Stimulated activated CD4-positive, alpha-beta T cell treated with anti-CD3 and anti-CD28 coated beads, TNF-alpha, amount 100 ng/mL, for 4 hours (primary cell): ENCODE measurements around the gene DDRGK1.
"Not testable (repeated sequence)": the region's sequence is repeated elsewhere in the genome, so short reads cannot be mapped to it uniquely, and the experiment has no call there.

Experiments used
- DNase-seq, 3 experiments: peaks; one replicate each; pipeline ENCODE4 v3.0.0-alpha.2; 2020; ENCODE audit warnings: low read depth in 3 of 3

The DDRGK1 gene

DNA sequence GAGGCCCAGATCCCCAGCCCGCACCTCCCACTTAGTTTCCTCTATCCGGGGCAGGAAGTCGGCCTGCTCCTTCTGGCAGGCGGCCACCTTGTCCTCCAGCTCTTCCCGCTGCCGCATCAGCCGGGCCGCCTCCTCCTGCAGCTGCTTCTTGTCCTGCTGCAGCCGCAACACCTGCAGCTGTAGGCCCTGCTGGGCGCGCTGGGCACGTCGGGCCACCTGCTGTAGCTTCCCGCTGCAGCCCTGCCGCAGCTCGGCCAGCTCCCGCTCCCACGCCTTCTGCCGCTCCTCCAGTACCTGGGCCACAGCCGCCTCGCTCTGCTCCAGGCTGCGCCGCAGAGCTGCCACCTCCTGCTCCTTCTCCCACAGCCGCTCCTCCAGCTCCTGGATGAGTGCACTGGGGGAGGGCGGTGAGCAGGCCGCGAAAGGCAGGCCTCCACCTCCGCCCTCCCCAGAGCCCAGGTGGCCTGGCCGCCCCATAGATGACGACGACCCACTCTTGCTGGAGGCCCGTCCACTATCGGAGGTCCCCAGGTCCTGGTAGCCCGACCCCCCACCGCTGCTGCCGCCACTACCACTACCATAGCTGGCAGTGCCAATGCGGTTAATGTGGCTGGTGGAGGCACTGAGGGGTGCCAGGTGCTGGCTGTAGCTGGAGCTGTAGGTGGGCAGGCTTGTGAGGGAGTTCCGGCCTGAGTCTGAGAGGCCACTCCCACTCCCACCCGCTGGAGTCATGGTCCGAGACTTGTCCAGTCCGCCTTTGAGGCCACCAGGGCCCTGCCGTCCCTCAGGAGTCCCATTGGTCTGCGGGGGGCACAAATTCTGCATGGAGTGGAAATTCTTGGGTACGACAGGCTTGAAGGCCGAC lies 38.8 kb downstream of the DDRGK1 start:
- DNase-seq: no peak

DNA sequence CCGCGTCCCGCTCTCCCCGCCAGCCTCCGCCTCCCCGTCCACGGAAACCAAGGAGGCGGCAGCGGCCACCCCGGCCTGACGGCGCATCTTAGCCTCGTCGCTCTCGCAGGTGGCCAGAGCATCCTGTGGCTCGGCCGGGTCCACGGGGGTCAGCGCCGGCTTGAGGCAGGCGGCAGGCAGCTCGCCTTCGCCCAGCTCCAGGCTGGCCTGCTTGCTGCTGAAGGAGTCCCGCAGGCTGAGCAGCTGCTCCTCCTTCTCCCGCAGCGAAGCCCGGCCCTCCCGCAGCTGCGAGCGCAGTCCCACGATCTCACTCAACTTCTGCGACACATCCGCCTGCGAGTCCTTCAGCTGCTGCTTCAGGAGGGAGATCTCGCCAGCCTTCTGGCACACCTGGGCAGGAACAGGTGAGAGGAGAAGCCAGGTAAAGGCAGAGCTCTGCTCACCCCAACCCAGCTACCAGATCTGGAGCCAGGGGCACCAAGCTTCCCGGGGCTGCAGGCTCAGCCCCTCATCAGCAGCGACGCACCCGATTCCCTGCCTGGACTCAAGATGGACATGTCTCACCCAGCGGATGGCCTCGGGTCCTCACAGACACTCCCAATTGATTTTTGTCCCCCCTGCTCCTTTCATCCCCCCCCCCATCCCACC lies 39.6 kb downstream of the DDRGK1 start:
- DNase-seq: no peak

GRCh38 chr20:3164043-3164762 lies 40.3 kb downstream of the DDRGK1 start:
- no peak for DNase-seq

- DNase-seq: no peak
Measured at GRCh38 chr20:3163099-3164042, 41.1 kb downstream of the DDRGK1 start.

DNA sequence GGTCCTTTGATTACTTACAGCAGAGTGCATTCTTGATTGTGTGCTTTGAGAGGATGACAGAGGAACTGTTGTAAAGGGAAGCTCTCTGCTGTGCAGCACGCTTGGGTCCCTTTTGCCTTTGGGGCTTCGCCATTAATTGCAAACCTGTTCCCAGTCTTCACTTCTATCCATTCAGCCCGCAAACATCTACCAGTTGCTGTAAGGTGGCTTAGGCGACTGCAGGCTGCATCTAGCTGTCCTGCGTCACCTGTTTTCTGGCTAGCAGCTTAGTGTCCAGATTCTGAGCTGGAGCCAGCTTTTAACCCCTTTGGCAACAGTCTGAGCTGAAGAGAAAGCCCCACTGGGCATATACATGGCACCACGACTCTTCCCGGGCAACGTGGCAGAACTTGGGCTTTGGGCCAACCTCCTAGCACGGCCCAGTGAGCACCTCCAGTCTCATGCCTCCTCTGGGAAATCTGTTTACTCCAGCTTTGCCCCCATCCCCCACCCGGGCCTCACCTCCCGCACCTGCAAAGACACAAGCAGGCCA lies 42.3 kb downstream of the DDRGK1 start:
- no peak for DNase-seq

GRCh38 chr20:3161316-3162079 lies 43.0 kb downstream of the DDRGK1 start:
- DNase-seq: no peak

GRCh38 chr20:3160418-3160817 lies 44.1 kb downstream of the DDRGK1 start:
- no peak for DNase-seq

DNA sequence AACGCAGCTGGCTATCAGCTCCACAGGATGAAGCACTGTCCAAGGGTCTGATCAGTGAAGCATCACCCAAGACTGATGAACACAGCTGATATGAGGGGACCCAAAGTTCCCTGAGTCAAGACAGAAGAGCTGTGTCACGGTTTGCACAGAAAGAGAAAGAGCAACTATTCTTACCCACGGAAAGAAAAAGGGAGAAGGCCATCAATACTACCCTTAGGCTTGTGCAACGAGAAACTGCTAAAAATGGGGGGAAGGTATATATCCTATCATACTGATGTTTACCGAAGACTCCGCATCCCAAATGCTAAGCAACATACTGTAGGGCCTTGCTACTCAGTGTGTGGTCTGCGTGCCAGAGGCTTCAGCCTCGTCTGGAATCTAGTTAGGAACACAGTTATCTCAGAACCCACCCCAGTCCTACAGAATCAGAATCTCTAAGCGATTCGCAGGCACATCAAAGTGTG lies 45.5 kb downstream of the DDRGK1 start:
- DNase-seq: no peak

- no peak for DNase-seq
Measured at GRCh38 chr20:3157817-3158216, 46.7 kb downstream of the DDRGK1 start.

DNA sequence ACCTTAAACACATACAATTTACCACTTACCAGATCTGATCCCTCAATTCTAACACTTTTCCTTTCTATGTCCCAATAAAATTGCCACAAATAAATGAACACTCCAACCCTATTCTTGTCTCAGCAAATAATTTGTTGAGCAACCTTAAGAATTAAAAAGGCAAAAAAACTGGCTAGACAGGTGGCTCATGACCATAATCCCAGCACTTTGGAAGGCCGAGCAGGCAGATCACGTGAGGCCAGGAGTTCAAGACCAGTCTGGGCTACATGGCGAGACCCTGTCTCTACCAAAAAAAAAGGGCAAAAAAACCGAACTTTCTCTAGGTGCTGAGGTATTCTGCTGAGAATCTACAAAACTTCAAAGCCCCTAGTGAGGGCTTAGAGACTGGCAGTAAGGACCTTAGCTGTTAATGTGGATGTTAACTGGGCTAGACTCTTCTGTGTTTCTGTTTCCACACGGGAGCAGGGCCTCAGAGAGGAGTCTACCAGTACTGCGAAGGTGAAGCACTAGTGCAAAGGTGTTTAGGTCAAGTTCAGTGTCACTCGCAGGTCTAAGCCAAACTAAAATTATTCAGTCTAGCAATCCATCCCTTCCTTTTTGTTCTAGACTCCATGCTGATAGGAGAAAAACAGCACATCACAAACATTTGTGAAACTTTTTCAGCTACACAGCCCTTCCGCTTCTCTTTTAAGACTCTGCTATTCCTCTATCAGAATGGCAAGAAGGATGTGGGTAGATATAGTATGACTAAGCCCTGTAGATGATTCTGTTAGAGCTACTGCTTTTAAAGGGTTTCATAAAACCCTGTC lies 47.5 kb downstream of the DDRGK1 start:
- DNase-seq: no peak

DNA sequence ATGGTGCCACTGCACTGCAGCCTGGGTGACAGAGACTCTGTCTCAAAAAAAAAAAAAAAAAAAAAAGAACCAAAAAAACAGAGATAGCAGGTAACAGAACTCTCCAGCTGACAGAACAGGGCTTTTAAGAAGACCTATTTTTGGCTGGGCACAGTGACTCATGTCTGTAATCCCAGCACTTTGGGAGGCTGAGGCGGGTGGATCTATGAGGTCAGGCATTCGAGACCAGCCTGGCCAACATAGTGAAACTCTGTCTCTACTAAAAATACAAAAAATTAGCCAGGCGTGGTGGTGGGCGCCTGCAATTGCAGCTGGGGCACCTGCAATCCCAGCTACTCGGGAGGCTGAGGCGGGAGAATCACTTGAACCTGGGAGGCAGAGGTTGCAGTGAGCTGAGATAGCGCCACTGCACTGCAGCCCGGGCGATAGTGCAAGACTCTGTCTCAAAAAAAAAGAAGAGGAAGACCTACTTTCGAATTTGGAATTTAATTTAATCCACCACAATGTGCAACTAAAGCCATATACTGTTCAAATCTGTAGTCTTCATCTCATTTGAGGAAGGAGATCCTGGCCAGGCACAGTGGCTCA lies 52.3 kb downstream of the DDRGK1 start:
- DNase-seq: not testable (repeated sequence)

DNA sequence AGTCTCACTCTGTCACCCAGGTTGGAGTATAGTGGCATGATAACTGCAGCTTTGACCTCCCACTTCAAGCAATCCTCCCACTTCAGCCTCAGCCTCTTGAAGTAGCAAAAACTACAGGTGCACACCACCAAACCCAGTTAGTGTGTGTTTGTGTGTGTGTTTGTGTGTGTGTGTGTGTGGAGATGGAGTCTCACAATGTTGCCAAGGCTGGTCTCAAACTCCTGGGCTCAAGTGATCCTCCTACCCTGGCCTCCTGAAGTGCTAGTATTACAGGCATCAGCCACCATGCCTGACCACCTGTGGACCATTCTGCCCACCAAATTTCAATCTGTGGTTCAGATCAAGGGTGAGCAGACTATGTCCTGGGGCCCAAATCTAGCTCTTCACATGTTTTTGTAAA lies 53.6 kb downstream of the DDRGK1 start:
- DNase-seq: no peak

DNA sequence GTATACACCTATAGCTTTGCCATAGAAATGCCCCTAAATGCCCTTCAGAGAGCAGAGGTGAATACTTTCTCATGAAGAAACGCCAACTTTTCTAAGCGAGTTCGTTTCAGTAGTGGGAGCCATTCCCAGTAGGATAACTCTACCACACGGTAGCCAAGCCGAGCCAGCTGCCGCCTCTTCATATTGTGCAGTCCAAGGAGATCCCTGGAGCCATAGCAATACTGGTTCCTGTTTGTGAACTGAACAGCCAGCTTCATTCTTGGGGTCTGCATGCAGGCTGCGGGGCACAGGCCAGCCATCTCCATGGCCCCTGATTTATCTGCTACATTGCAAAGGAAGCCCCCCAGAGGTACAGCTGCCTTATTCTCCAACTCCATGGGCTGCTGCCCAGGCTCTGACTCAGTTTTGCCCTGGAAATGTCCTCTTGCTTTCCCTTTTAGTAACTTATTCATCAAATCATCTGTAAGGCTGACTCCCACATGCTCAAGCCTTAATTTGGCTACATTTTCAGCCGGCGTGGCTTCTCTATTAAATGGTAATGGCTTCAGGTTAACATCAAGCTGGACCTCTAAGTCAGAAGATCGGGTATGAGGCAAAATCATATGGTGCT lies 57.6 kb downstream of the DDRGK1 start:
- DNase-seq: no peak

DNA sequence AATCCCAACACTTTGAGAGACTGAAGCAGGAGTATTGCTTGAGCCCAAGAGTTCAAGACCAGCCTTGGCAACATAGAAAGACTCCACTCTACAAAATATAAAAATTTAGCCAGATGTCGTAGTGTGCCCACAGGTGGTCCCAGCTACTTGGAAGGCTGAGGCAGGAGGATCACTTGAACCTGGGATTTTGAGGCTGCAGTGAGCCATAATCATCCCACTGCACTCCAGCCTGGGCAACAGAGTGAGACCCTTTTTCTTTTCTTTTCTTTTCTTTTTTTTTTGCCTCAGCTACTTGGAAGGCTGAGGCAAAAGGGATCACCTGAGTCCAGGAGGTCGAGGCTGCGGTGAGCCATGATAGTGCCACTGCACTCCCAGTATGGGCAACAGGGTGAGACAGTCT lies 62.7 kb downstream of the DDRGK1 start:
- no peak for DNase-seq
